ENCODE results near the gene PLCL1. TPM values are rescaled to one million over a fixed set of nuclear protein-coding genes. Genes with fewer than 3 reads are reported as not detected.

Gene PLCL1
- total RNA-seq, 1 experiment from 2014 or later: 0.07 TPM

DNA sequence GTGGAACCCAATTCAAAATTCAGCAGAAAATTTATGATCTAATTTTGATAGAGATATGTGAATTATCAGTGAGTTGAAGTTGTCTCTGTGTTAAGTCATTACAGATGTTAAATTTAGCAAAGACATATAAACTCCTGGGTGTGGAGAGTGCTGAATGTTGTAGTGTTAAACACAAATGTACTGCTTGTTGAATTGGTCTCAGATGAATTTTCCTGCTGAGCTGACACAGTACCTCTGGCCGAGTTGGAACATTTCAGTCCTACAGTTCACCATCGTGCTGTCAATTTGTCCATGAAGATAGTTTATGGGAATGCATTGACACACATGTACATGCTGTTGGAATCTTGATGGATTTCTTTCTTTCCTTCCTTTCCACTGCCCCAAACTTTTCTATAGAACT is 255.9 kb downstream of the PLCL1 start (continued):
- TF ChIP-seq CEBPB (IDR thresholded peaks at IDR 0.05; ENCODE audit: low read depth) (no peak), SIN3A (IDR thresholded peaks at IDR 0.05; ENCODE audit: low read depth) (no peak), CBX3 (IDR thresholded peaks at IDR 0.05; ENCODE audit: low read depth) (no peak)

GRCh38 chr2:198062826-198063225 is 258.4 kb downstream of the PLCL1 start:
- ChIA-PET RAD21 (ENCODE audit: low non-redundant PET in 1 of 2, low total read pairs in 2 of 2, uncharacterized antibody in 2 of 2, unreplicated experiment in 2 of 2) (no interaction called here), POLR2A (no interaction called here), CTCF (no interaction called here)
- H4K20me1 ChIP-seq (ENCODE audit: insufficient read depth): no peaks in the 10 kb centered on the region; the same call in 1 of the 2 replicates
- H3K79me2 ChIP-seq (ENCODE audit: insufficient read depth, low read length): no peaks in the 10 kb centered on the region
- H3K36me3 ChIP-seq (ENCODE audit: control insufficient read depth in 1 of 2, insufficient read depth in 2 of 2, low read length in 2 of 2): no peaks in the 10 kb centered on the region
- no peak overlapping the region for H2AFZ ChIP-seq (ENCODE audit: low read depth, low read length, poor library complexity, severe bottlenecking)
- H3K9me2 ChIP-seq (ENCODE audit: insufficient read depth): no peaks in the 10 kb centered on the region
- no peaks in the 10 kb centered on the region for H3K4me1 ChIP-seq (ENCODE audit: control insufficient read depth in 1 of 2, insufficient read depth in 2 of 2, low read length in 2 of 2)
- ATAC-seq (no peak), DNase-seq (ENCODE audit: low read depth, low spot score) (no peak)
- no peaks in the 10 kb centered on the region for H3K9me3 ChIP-seq (ENCODE audit: control insufficient read depth in 1 of 2, insufficient read depth in 1 of 2, low read depth in 1 of 2, low read length in 2 of 2)
- no peak overlapping the region for H3K9ac ChIP-seq (ENCODE audit: low read length)
- intact Hi-C loops (cut with micrococcal nuclease): no loop called here
- TF ChIP-seq, protein P1, sequence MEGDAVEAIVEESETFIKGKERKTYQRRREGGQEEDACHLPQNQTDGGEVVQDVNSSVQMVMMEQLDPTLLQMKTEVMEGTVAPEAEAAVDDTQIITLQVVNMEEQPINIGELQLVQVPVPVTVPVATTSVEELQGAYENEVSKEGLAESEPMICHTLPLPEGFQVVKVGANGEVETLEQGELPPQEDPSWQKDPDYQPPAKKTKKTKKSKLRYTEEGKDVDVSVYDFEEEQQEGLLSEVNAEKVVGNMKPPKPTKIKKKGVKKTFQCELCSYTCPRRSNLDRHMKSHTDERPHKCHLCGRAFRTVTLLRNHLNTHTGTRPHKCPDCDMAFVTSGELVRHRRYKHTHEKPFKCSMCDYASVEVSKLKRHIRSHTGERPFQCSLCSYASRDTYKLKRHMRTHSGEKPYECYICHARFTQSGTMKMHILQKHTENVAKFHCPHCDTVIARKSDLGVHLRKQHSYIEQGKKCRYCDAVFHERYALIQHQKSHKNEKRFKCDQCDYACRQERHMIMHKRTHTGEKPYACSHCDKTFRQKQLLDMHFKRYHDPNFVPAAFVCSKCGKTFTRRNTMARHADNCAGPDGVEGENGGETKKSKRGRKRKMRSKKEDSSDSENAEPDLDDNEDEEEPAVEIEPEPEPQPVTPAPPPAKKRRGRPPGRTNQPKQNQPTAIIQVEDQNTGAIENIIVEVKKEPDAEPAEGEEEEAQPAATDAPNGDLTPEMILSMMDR (IDR thresholded peaks at IDR 0.05 in 2 of 3, conservative IDR thresholded peaks at IDR 0.05 in 1 of 3; ENCODE audit: borderline replicate concordance in 1 of 3, insufficient read depth in 1 of 3, low read depth in 2 of 3, low read length in 2 of 3): no peak
- no peak overlapping the region for H3K4me3 ChIP-seq (replicated peaks in 1 of 2; ENCODE audit: low read depth in 1 of 2, low read length in 2 of 2)
- BruUV-seq (replicated peaks): no TSS peak
- H3K27me3 ChIP-seq (ENCODE audit: insufficient read depth, low read length): peaks cover 35% of the 10 kb centered on the region; the same call in 1 of the 2 replicates
- no peak overlapping the region for H3K4me2 ChIP-seq (ENCODE audit: low read length)
- H3K27ac ChIP-seq (ENCODE audit: low read depth, low read length): no peak overlapping the region

DNA sequence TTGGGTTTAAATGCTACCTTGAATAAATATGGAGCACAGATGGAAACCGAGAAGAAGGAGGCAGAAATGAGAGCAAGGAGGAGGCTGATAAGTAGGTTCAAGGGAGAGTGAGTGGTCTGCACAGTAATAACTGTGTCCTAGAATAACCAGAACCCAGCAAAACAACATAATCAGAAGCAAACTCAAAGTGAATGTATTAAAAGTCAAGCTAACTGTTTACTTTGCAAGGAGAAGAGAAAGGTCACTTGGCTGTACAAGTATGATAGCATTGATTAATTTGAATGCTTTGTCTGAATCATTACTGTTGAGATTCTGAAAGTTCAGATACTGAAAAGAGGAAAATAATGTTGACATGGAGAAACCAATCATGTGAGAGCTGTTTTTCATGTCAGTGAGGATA is 258.8 kb downstream of the PLCL1 start:
- ChIA-PET CTCF (no interaction called here), POLR2A (no interaction called here), RAD21 (ENCODE audit: low non-redundant PET in 1 of 2, low total read pairs in 2 of 2, uncharacterized antibody in 2 of 2, unreplicated experiment in 2 of 2) (no interaction called here)
- H4K20me1 ChIP-seq (ENCODE audit: insufficient read depth): no peaks in the 10 kb centered on the region; the same call in 1 of the 2 replicates
- H3K27me3 ChIP-seq (ENCODE audit: insufficient read depth, low read length): peaks cover 34% of the 10 kb centered on the region; the same call in 1 of the 2 replicates
- no TSS peak for BruUV-seq (replicated peaks)
- no peaks in the 10 kb centered on the region for H3K36me3 ChIP-seq (ENCODE audit: control insufficient read depth in 1 of 2, insufficient read depth in 2 of 2, low read length in 2 of 2)
- H3K79me2 ChIP-seq (ENCODE audit: insufficient read depth, low read length): no peaks in the 10 kb centered on the region
- H3K9me2 ChIP-seq (ENCODE audit: insufficient read depth): no peaks in the 10 kb centered on the region
- ATAC-seq: no peak
- no peaks in the 10 kb centered on the region for H3K9me3 ChIP-seq (ENCODE audit: control insufficient read depth in 1 of 2, insufficient read depth in 1 of 2, low read depth in 1 of 2, low read length in 2 of 2)
- no peak overlapping the region for H3K27ac ChIP-seq (ENCODE audit: low read depth, low read length)
- H3K4me2 ChIP-seq (ENCODE audit: low read length): no peak overlapping the region
- no peak for TF ChIP-seq CEBPB (IDR thresholded peaks at IDR 0.05; ENCODE audit: low read depth)
- no peak for TF ChIP-seq YY1 (IDR thresholded peaks at IDR 0.05; ENCODE audit: extremely low read depth, insufficient replicate concordance, low read depth, low read length)
- TF ChIP-seq SRF (IDR thresholded peaks at IDR 0.05; ENCODE audit: low read depth): no peak
- TF ChIP-seq, protein P2, sequence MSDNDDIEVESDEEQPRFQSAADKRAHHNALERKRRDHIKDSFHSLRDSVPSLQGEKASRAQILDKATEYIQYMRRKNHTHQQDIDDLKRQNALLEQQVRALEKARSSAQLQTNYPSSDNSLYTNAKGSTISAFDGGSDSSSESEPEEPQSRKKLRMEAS (IDR thresholded peaks at IDR 0.05): no peak
- TF ChIP-seq ZFX (IDR thresholded peaks at IDR 0.05): no peak
- TF ChIP-seq ATF3 (IDR thresholded peaks at IDR 0.05): no peak
- TF ChIP-seq ZNF274 (IDR thresholded peaks at IDR 0.05; ENCODE audit: low read depth, low read length): no peak
- DNase-seq (ENCODE audit: low read depth, low spot score): no peak
- H3K4me3 ChIP-seq (replicated peaks in 1 of 2; ENCODE audit: low read depth in 1 of 2, low read length in 2 of 2): no peak overlapping the region
- intact Hi-C loops (cut with micrococcal nuclease): no loop called here
- no peak overlapping the region for H3K9ac ChIP-seq (ENCODE audit: low read length)
- no peaks in the 10 kb centered on the region for H3K4me1 ChIP-seq (ENCODE audit: control insufficient read depth in 1 of 2, insufficient read depth in 2 of 2, low read length in 2 of 2)
- no peak overlapping the region for H2AFZ ChIP-seq (ENCODE audit: low read depth, low read length, poor library complexity, severe bottlenecking)

Data from HCT116 (cell line).